ENCODE measurements around the gene ACOX1. TPM values are rescaled to one million over a fixed set of nuclear protein-coding genes. Genes with fewer than 3 reads are reported as not detected.

Gene ACOX1
- total and polyA plus RNA-seq, 2 of the 13 experiments (the other 11 are each of a cell fraction or from before 2014, with no cell fraction given) = 86.4 to 120 TPM

GRCh38 chr17:75996665-75997590 lies 18.0 kb upstream of the ACOX1 start (continued):
- TF ChIP-seq PRDM4 (CRISPR knock-in tag; IDR thresholded peaks at IDR 0.05; ENCODE audit: borderline replicate concordance) (no peak), SMYD3 (CRISPR knock-in tag; IDR thresholded peaks at IDR 0.05) (0 out of 2 replicates have a peak, but pooled peaks have one; percentile 70), ZNF260 (CRISPR knock-in tag; IDR thresholded peaks at IDR 0.05; ENCODE audit: borderline replicate concordance, low read depth) (0 out of 2 replicates have a peak, but pooled peaks have one; percentile 41), IKZF4 (CRISPR knock-in tag; IDR thresholded peaks at IDR 0.05; ENCODE audit: borderline replicate concordance, low read depth, not compliant biosample characterization) (peak; percentile 40), NR2F1 (CRISPR knock-in tag; IDR thresholded peaks at IDR 0.05) (peak in 1 of 2 experiments; percentile 65; a peak in 2 of 4 replicates), MED8 (CRISPR knock-in tag; IDR thresholded peaks at IDR 0.05; ENCODE audit: insufficient replicate concordance) (no peak), NFIC (IDR thresholded peaks at IDR 0.05; ENCODE audit: low read length) (0 out of 2 replicates have a peak, but pooled peaks have one; percentile 51), CEBPG (CRISPR knock-in tag; IDR thresholded peaks at IDR 0.05) (peak; percentile 74), SKI (IDR thresholded peaks at IDR 0.05; ENCODE audit: partially characterized antibody) (peak; percentile 88), ZNF784 (CRISPR knock-in tag; IDR thresholded peaks at IDR 0.05; ENCODE audit: borderline replicate concordance) (peak; percentile 91), ZNF652 (CRISPR knock-in tag; IDR thresholded peaks at IDR 0.05; ENCODE audit: borderline replicate concordance, low read depth) (no peak), SMAD3 (CRISPR knock-in tag; IDR thresholded peaks at IDR 0.05) (peak; percentile 65; the same call in 1 of the 2 replicates), KDM2A (CRISPR knock-in tag; IDR thresholded peaks at IDR 0.05; ENCODE audit: borderline replicate concordance, low read depth) (peak; percentile 66; the same call in 1 of the 2 replicates), DRAP1 (CRISPR knock-in tag; IDR thresholded peaks at IDR 0.05) (peak; percentile 88), SIX1 (CRISPR knock-in tag; IDR thresholded peaks at IDR 0.05; ENCODE audit: borderline replicate concordance) (peak; percentile 56; the same call in 1 of the 2 replicates), MBD4 (IDR thresholded peaks at IDR 0.05; ENCODE audit: borderline replicate concordance, low read length) (no peak), KDM4B (CRISPR knock-in tag; IDR thresholded peaks at IDR 0.05) (0 out of 2 replicates have a peak, but pooled peaks have one; percentile 58), U2AF1 (optimal IDR thresholded peaks at IDR 0.05; ENCODE audit: low read depth, low read length) (no peak), HOXA5 (CRISPR knock-in tag; IDR thresholded peaks at IDR 0.05) (peak; percentile 52; the same call in 1 of the 2 replicates), THYN1 (CRISPR knock-in tag; IDR thresholded peaks at IDR 0.05; ENCODE audit: borderline replicate concordance, low read depth) (no peak), CENPX (CRISPR knock-in tag; IDR thresholded peaks at IDR 0.05) (no peak), ZKSCAN5 (CRISPR knock-in tag; IDR thresholded peaks at IDR 0.05) (peak; percentile 56), ETV6 (CRISPR knock-in tag; conservative IDR thresholded peaks at IDR 0.05) (peak; percentile 55; the same call in 1 of the 2 replicates)
